ENCODE results near the gene EXOSC7. TPM values are rescaled to one million over a fixed set of nuclear protein-coding genes. Genes with fewer than 3 reads are reported as not detected.

Gene EXOSC7
- total RNA-seq (10 to 100 TPM; 28.1 to 28.4 TPM), total RNA-seq (12.2 to 65.9 (median 29.0) reads per million in 172 experiments)
- polyA plus RNA-seq (2013, experiment 1 of 2) = 31.9 TPM
- 31.2 TPM for polyA plus RNA-seq (2013, experiment 2 of 2)

- Histone ChIP-seq H3K9me3 (ENCODE audit: control insufficient read depth in 1 of 2, insufficient read depth in 1 of 2, low read length in 2 of 2) (no peaks in the 10 kb centered on the region), H3K4me1 (ENCODE audit: insufficient read depth, low read length) (peaks cover 48% of the 10 kb centered on the region), H3K27ac (ENCODE audit: low read depth in 1 of 2, low read length in 2 of 2) (peak within 1 kb of the TSS; percentile 70 to 89), H3K4me3 (ENCODE audit: low read length) (peak within 1 kb of the TSS; percentile 95), H3K36me3 (ENCODE audit: insufficient read depth, low read length) (no peaks in the 10 kb centered on the region), H3K27me3 (ENCODE audit: control insufficient read depth in 1 of 2, insufficient read depth in 2 of 2, low read length in 2 of 2) (no peaks in the 10 kb centered on the region)
- peaks cover 16% of the 10 kb centered on the region for H3K36me3 Mint-ChIP-seq (ENCODE audit: low read depth)
- ChIA-PET CTCF (interaction anchor here (0.6 to 2.6 kb wide), 2 partner anchors 16 to 467 kb away, joined by 3 to 7 read pairs; no protein-coding TSS in a partner anchor), POLR2A (interaction anchor here (0.5 to 3.0 kb wide), 20 partner anchors 9 to 714 kb away, joined by 3 to 18 read pairs (median 4); partner anchors contain the start of genes KIAA1143, KIF15, LARS2 and ZKSCAN7)
- peaks cover 73% of the 10 kb centered on the region for H3K4me1 Mint-ChIP-seq (ENCODE audit: low read depth)
- H3K4me3 Mint-ChIP-seq = peak within 1 kb of the TSS; percentile 98
- TF ChIP-seq, protein P1, sequence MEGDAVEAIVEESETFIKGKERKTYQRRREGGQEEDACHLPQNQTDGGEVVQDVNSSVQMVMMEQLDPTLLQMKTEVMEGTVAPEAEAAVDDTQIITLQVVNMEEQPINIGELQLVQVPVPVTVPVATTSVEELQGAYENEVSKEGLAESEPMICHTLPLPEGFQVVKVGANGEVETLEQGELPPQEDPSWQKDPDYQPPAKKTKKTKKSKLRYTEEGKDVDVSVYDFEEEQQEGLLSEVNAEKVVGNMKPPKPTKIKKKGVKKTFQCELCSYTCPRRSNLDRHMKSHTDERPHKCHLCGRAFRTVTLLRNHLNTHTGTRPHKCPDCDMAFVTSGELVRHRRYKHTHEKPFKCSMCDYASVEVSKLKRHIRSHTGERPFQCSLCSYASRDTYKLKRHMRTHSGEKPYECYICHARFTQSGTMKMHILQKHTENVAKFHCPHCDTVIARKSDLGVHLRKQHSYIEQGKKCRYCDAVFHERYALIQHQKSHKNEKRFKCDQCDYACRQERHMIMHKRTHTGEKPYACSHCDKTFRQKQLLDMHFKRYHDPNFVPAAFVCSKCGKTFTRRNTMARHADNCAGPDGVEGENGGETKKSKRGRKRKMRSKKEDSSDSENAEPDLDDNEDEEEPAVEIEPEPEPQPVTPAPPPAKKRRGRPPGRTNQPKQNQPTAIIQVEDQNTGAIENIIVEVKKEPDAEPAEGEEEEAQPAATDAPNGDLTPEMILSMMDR (IDR thresholded peaks at IDR 0.05) = no peak
- no peaks in the 10 kb centered on the region for H3K27me3 Mint-ChIP-seq
- peak within 1 kb of the TSS; percentile 94 for H3K27ac Mint-ChIP-seq
- intact Hi-C loops (cut with DNase I, micrococcal nuclease) = loop anchor here in 1 of 2 experiments (2.0 to 10.0 kb wide), 4 partner anchors 114 to 1871 kb away; partner anchors contain the start of genes POMGNT2, TCAIM and TMEM42
- ATAC-seq (ENCODE audit: poor library complexity) = peak; percentile 95
- DNase-seq = peak; percentile 77 to 97 (median 84)
- no peaks in the 10 kb centered on the region for H3K9me3 Mint-ChIP-seq
Observed at GRCh38 chr3:44976002-44976815, at the start of gene EXOSC7, which contains the start of gene ZDHHC3. Gene EXOSC7 (plus strand): TSS chr3:44976244. CDS start chr3:44976278, 34 bp downstream. Gene ZDHHC3 (minus strand): TSS chr3:44976174. CDS start chr3:44959436, 16,738 bp downstream.

DNA sequence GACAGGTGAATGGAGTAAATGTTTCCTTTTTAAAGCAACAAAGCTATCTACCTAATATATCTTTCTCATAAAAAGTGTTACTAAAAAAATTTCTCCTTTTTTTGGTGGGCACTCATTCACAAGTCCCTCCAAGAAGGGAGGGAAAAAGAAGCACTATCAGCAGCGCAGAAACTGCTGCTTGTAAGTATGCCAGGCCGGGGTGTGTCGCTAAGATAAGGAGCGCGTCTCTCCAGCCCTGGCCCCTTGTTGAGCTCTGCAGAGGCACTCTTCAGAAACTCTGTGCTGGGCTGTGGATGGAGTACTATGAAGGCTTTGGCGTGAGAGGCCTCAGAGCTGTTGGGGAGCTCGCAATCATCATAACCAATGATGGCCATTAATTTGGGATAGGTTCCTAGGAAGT is 49.1 kb upstream of the EXOSC7 start:
- H3K27me3 ChIP-seq (ENCODE audit: control insufficient read depth in 1 of 2, insufficient read depth in 2 of 2, low read length in 2 of 2) = no peaks in the 10 kb centered on the region
- no peak overlapping the region for H3K27ac ChIP-seq (ENCODE audit: low read depth in 1 of 2, low read length in 2 of 2)
- DNase-seq = no peak
- intact Hi-C loops (cut with DNase I, micrococcal nuclease) = no loop called here
- H3K27ac Mint-ChIP-seq = no peak overlapping the region
- no peak overlapping the region for H3K4me3 ChIP-seq (ENCODE audit: low read length)
- ChIA-PET POLR2A (no interaction called here), CTCF (no interaction called here)
- no peaks in the 10 kb centered on the region for H3K4me1 Mint-ChIP-seq (ENCODE audit: low read depth)
- ATAC-seq (ENCODE audit: poor library complexity) = no peak
- H3K36me3 ChIP-seq (ENCODE audit: insufficient read depth, low read length) = peaks cover 59% of the 10 kb centered on the region
- TF ChIP-seq, protein P1 (IDR thresholded peaks at IDR 0.05) = no peak
- H3K36me3 Mint-ChIP-seq (ENCODE audit: low read depth) = peaks cover 89% of the 10 kb centered on the region
- H3K4me1 ChIP-seq (ENCODE audit: insufficient read depth, low read length) = no peaks in the 10 kb centered on the region
- H3K9me3 Mint-ChIP-seq = no peaks in the 10 kb centered on the region
- no peaks in the 10 kb centered on the region for H3K9me3 ChIP-seq (ENCODE audit: control insufficient read depth in 1 of 2, insufficient read depth in 1 of 2, low read length in 2 of 2)
- H3K27me3 Mint-ChIP-seq = no peaks in the 10 kb centered on the region
- no peak overlapping the region for H3K4me3 Mint-ChIP-seq

DNA sequence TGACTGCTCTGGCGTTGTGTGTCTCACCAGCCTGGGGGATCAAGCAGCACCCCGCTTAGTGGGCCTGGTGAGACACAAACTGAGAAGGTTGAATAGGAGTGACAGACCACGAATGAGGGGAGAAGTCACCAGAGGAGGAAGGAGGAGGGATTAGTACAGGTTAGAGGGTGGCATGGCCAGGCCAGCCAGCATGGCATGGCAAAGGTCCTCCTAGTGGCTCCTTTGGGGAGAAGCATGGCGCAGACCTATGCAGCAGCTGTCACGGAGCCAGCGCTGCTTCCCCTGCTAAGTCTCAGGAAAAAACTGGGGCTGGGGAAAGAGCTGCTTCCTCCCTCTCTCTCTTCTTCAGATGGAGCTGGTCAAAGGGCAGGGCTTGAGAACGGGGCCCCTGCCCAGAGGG is 48.7 kb upstream of the EXOSC7 start:
- ChIA-PET CTCF (no interaction called here), POLR2A (no interaction called here)
- Mint-ChIP-seq H3K9me3 (no peaks in the 10 kb centered on the region), H3K36me3 (ENCODE audit: low read depth) (peaks cover 89% of the 10 kb centered on the region), H3K27me3 (no peaks in the 10 kb centered on the region), H3K27ac (no peak overlapping the region), H3K4me1 (ENCODE audit: low read depth) (no peaks in the 10 kb centered on the region), H3K4me3 (no peak overlapping the region)
- TF ChIP-seq, protein P1 (IDR thresholded peaks at IDR 0.05) = no peak
- Histone ChIP-seq H3K27me3 (ENCODE audit: control insufficient read depth in 1 of 2, insufficient read depth in 2 of 2, low read length in 2 of 2) (no peaks in the 10 kb centered on the region), H3K9me3 (ENCODE audit: control insufficient read depth in 1 of 2, insufficient read depth in 1 of 2, low read length in 2 of 2) (no peaks in the 10 kb centered on the region), H3K4me3 (ENCODE audit: low read length) (no peak overlapping the region), H3K4me1 (ENCODE audit: insufficient read depth, low read length) (no peaks in the 10 kb centered on the region), H3K36me3 (ENCODE audit: insufficient read depth, low read length) (peaks cover 60% of the 10 kb centered on the region), H3K27ac (ENCODE audit: low read depth in 1 of 2, low read length in 2 of 2) (no peak overlapping the region)
- ATAC-seq (ENCODE audit: poor library complexity) = no peak
- DNase-seq = no peak
- intact Hi-C loops (cut with DNase I, micrococcal nuclease) = no loop called here
